NCI-H2227 (cell line): Measurements from ENCODE around the gene PODXL2.

Source experiments
- DNase-seq: peaks from one replicate; lab custom pipeline; 2025; ENCODE audit not compliant: unreplicated experiment; lab: John Stamatoyannopoulos, UW

Gene PODXL2

GRCh38 chr3:127706785-127707351, 77.9 kb downstream of the PODXL2 start:
- no peak for DNase-seq

- DNase-seq = peak; percentile 14
Observed at GRCh38 chr3:127707851-127708411, 78.9 kb downstream of the PODXL2 start.

GRCh38 chr3:127708837-127709236, 79.9 kb downstream of the PODXL2 start:
- DNase-seq = no peak

GRCh38 chr3:127709320-127710060, 80.5 kb downstream of the PODXL2 start:
- no peak for DNase-seq

GRCh38 chr3:127710155-127710941, 81.4 kb downstream of the PODXL2 start:
- DNase-seq = no peak

GRCh38 chr3:127711021-127711695, 82.2 kb downstream of the PODXL2 start:
- DNase-seq = no peak

- DNase-seq = no peak
Observed at GRCh38 chr3:127711896-127712295, 82.9 kb downstream of the PODXL2 start.

- no peak for DNase-seq
Observed at GRCh38 chr3:127712461-127712860, 83.5 kb downstream of the PODXL2 start.

- DNase-seq = no peak
Observed at GRCh38 chr3:127712881-127713771, 84.1 kb downstream of the PODXL2 start.

GRCh38 chr3:127714125-127714571, 85.2 kb downstream of the PODXL2 start:
- DNase-seq = no peak

GRCh38 chr3:127714866-127715265, 85.9 kb downstream of the PODXL2 start:
- DNase-seq = no peak

- DNase-seq = no peak
Observed at GRCh38 chr3:127715532-127715931, 86.5 kb downstream of the PODXL2 start.

- DNase-seq = no peak
Observed at GRCh38 chr3:127716384-127716783, 87.4 kb downstream of the PODXL2 start.

- DNase-seq = no peak
Observed at GRCh38 chr3:127717357-127718244, 88.6 kb downstream of the PODXL2 start.

GRCh38 chr3:127718245-127718915, 89.4 kb downstream of the PODXL2 start:
- no peak for DNase-seq

- no peak for DNase-seq
Observed at GRCh38 chr3:127718916-127719290, 89.9 kb downstream of the PODXL2 start.

- DNase-seq = no peak
Observed at GRCh38 chr3:127719369-127719768, 90.4 kb downstream of the PODXL2 start.

GRCh38 chr3:127720161-127720823, 91.3 kb downstream of the PODXL2 start:
- DNase-seq = no peak
